ENCODE results near the gene RBMS2. TPM values are rescaled to one million over a fixed set of nuclear protein-coding genes. Genes with fewer than 3 reads are reported as not detected.
A peak's percentile ranks its signal among the peaks of the same experiment; 100 is the strongest.
"Not testable (repeated sequence)": the region's sequence is repeated elsewhere in the genome, so short reads cannot be mapped to it uniquely, and the experiment has no call there.

Gene RBMS2
- total RNA-seq, 1 experiment from 2014 or later, result 40.8 TPM

DNA sequence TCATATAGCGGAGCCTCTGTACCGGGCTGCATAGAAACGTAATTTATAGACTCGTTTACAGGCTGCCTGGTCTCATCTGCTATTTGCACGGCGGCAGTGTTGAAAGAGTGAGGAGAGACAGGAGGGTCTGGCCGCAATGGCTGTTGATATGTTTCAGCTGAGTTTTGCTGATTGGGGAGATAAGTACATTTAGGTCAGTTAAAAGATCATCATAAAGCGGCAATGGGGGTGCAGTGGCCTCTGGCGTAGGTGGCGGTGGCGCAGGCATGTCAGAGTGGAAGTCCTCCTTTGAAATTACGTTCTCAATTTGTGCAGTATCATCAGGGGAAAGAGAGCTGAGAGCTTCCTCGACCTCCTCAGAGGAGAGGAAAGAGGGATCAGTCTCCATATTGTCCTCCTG lies 21.7 kb upstream of the RBMS2 start:
- CTCF ChIA-PET; BruUV-seq (replicated peaks): not testable (repeated sequence)

DNA sequence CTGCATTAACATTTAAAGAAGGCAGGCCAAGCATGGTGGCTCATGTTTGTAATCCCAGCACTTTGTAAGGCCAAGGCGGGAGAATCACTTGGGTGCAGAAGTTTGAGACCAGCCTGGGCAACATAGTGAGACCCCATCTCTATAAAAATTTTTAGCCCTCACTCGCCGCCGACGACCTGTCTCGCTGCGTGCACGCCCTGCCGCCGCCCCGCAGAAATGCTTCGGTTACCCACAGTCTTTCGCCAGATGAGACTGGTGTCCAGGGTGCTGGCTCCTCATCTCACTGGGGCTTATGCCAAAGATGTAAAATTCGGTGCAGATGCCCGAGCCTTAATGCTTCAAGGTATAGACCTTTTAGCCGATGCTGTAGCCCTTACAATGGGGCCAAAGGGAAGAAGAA lies 10.8 kb upstream of the RBMS2 start:
- ChIA-PET RAD21 (ENCODE audit: low non-redundant PET in 1 of 2, low total read pairs in 2 of 2, uncharacterized antibody in 2 of 2, unreplicated experiment in 2 of 2) (no interaction called here), CTCF (no interaction called here), POLR2A (no interaction called here)
- H3K27ac ChIP-seq (ENCODE audit: low read depth, low read length), result no peak overlapping the region
- H3K27me3 ChIP-seq (ENCODE audit: insufficient read depth, low read length), result no peaks in the 10 kb centered on the region
- H3K36me3 ChIP-seq (ENCODE audit: control insufficient read depth in 1 of 2, insufficient read depth in 2 of 2, low read length in 2 of 2), result no peaks in the 10 kb centered on the region
- TF ChIP-seq POLR2A (IDR thresholded peaks at IDR 0.05; ENCODE audit: borderline replicate concordance, extremely low read depth, insufficient read depth, insufficient read length) (no peak), SIN3A (IDR thresholded peaks at IDR 0.05; ENCODE audit: low read depth) (no peak), ATF3 (IDR thresholded peaks at IDR 0.05) (no peak), SRF (IDR thresholded peaks at IDR 0.05; ENCODE audit: low read depth) (no peak), POLR2AphosphoS5 (IDR thresholded peaks at IDR 0.05; ENCODE audit: low read depth, low read length) (no peak), ELF1 (IDR thresholded peaks at IDR 0.05; ENCODE audit: borderline replicate concordance, low read depth) (no peak), ZNF274 (IDR thresholded peaks at IDR 0.05; ENCODE audit: low read depth, low read length) (no peak)
- TF ChIP-seq, protein P1, sequence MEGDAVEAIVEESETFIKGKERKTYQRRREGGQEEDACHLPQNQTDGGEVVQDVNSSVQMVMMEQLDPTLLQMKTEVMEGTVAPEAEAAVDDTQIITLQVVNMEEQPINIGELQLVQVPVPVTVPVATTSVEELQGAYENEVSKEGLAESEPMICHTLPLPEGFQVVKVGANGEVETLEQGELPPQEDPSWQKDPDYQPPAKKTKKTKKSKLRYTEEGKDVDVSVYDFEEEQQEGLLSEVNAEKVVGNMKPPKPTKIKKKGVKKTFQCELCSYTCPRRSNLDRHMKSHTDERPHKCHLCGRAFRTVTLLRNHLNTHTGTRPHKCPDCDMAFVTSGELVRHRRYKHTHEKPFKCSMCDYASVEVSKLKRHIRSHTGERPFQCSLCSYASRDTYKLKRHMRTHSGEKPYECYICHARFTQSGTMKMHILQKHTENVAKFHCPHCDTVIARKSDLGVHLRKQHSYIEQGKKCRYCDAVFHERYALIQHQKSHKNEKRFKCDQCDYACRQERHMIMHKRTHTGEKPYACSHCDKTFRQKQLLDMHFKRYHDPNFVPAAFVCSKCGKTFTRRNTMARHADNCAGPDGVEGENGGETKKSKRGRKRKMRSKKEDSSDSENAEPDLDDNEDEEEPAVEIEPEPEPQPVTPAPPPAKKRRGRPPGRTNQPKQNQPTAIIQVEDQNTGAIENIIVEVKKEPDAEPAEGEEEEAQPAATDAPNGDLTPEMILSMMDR (IDR thresholded peaks at IDR 0.05 in 2 of 3, conservative IDR thresholded peaks at IDR 0.05 in 1 of 3; ENCODE audit: borderline replicate concordance in 1 of 3, insufficient read depth in 1 of 3, low read depth in 2 of 3, low read length in 2 of 3), result no peak
- TF ChIP-seq, protein P2, sequence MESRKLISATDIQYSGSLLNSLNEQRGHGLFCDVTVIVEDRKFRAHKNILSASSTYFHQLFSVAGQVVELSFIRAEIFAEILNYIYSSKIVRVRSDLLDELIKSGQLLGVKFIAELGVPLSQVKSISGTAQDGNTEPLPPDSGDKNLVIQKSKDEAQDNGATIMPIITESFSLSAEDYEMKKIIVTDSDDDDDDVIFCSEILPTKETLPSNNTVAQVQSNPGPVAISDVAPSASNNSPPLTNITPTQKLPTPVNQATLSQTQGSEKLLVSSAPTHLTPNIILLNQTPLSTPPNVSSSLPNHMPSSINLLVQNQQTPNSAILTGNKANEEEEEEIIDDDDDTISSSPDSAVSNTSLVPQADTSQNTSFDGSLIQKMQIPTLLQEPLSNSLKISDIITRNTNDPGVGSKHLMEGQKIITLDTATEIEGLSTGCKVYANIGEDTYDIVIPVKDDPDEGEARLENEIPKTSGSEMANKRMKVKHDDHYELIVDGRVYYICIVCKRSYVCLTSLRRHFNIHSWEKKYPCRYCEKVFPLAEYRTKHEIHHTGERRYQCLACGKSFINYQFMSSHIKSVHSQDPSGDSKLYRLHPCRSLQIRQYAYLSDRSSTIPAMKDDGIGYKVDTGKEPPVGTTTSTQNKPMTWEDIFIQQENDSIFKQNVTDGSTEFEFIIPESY (IDR thresholded peaks at IDR 0.05; ENCODE audit: extremely low read depth, insufficient replicate concordance, low read length), result no peak
- no peaks in the 10 kb centered on the region for H3K9me2 ChIP-seq (ENCODE audit: insufficient read depth)
- BruUV-seq (replicated peaks), result no TSS peak
- H3K4me2 ChIP-seq (ENCODE audit: low read length), result no peak overlapping the region
- ATAC-seq (no peak), DNase-seq (ENCODE audit: low read depth, low spot score) (no peak)
- peaks cover 0 to 3% of the 10 kb centered on the region in 2 experiments; a peak in 1 of 4 replicates for H3K4me1 ChIP-seq (ENCODE audit: control insufficient read depth in 1 of 2, insufficient read depth in 2 of 2, low read length in 2 of 2)
- no peak overlapping the region for H2AFZ ChIP-seq (ENCODE audit: low read depth, low read length, poor library complexity, severe bottlenecking)
- H3K9ac ChIP-seq (ENCODE audit: low read length), result no peak overlapping the region
- H3K9me3 ChIP-seq (ENCODE audit: control insufficient read depth in 1 of 2, insufficient read depth in 1 of 2, low read depth in 1 of 2, low read length in 2 of 2), result no peaks in the 10 kb centered on the region
- intact Hi-C loops (cut with micrococcal nuclease), result no loop called here
- H4K20me1 ChIP-seq (ENCODE audit: insufficient read depth), result no peaks in the 10 kb centered on the region
- no peak overlapping the region for H3K4me3 ChIP-seq (replicated peaks in 1 of 2; ENCODE audit: low read depth in 1 of 2, low read length in 2 of 2)
- no peaks in the 10 kb centered on the region for H3K79me2 ChIP-seq (ENCODE audit: insufficient read depth, low read length)

More for the DNA sequence above, 21.7 kb upstream of the RBMS2 start:
- POLR2A ChIA-PET; H3K9me3 ChIP-seq (ENCODE audit: control insufficient read depth in 1 of 2, insufficient read depth in 1 of 2, low read depth in 1 of 2, low read length in 2 of 2); H3K4me3 ChIP-seq (replicated peaks in 1 of 2; ENCODE audit: low read depth in 1 of 2, low read length in 2 of 2); H3K79me2 ChIP-seq (ENCODE audit: insufficient read depth, low read length); H2AFZ ChIP-seq (ENCODE audit: low read depth, low read length, poor library complexity, severe bottlenecking); intact Hi-C loops (cut with micrococcal nuclease); H3K9ac ChIP-seq (ENCODE audit: low read length); H3K9me2 ChIP-seq (ENCODE audit: insufficient read depth); H3K4me2 ChIP-seq (ENCODE audit: low read length); H3K27ac ChIP-seq (ENCODE audit: low read depth, low read length); DNase-seq (ENCODE audit: low read depth, low spot score); H4K20me1 ChIP-seq (ENCODE audit: insufficient read depth); ATAC-seq; H3K4me1 ChIP-seq (ENCODE audit: control insufficient read depth in 1 of 2, insufficient read depth in 2 of 2, low read length in 2 of 2); H3K36me3 ChIP-seq (ENCODE audit: control insufficient read depth in 1 of 2, insufficient read depth in 2 of 2, low read length in 2 of 2); RAD21 ChIA-PET (ENCODE audit: low non-redundant PET in 1 of 2, low total read pairs in 2 of 2, uncharacterized antibody in 2 of 2, unreplicated experiment in 2 of 2); H3K27me3 ChIP-seq (ENCODE audit: insufficient read depth, low read length): not testable (repeated sequence)

DNA sequence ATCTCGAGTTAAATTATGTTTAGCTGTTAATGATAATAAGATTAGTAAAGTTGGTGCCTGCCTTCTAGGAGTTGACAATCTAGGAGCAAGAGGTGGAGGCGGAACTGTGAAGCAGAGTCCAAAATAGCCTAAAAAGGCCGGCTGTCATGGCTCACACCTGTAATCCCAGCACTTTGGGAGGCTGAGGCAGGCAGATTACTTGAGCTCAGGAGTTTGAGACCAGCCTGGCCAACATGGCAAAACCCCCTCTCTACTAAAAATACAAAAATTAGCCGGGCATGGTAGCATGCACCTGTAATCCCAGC lies 7.7 kb upstream of the RBMS2 start:
- H3K4me3 ChIP-seq (replicated peaks in 1 of 2; ENCODE audit: low read depth in 1 of 2, low read length in 2 of 2); intact Hi-C loops (cut with micrococcal nuclease); H3K27ac ChIP-seq (ENCODE audit: low read depth, low read length); H3K9me2 ChIP-seq (ENCODE audit: insufficient read depth); H3K36me3 ChIP-seq (ENCODE audit: control insufficient read depth in 1 of 2, insufficient read depth in 2 of 2, low read length in 2 of 2); POLR2A ChIA-PET; H3K79me2 ChIP-seq (ENCODE audit: insufficient read depth, low read length); H3K27me3 ChIP-seq (ENCODE audit: insufficient read depth, low read length); H3K9ac ChIP-seq (ENCODE audit: low read length); DNase-seq (ENCODE audit: low read depth, low spot score); H4K20me1 ChIP-seq (ENCODE audit: insufficient read depth); BruUV-seq (replicated peaks); ATAC-seq; H3K9me3 ChIP-seq (ENCODE audit: control insufficient read depth in 1 of 2, insufficient read depth in 1 of 2, low read depth in 1 of 2, low read length in 2 of 2): not testable (repeated sequence)
- Histone ChIP-seq H3K4me2 (ENCODE audit: low read length) (0 out of 2 replicates have a peak overlapping the region, but pooled peaks have one; percentile 39), H2AFZ (ENCODE audit: low read depth, low read length, poor library complexity, severe bottlenecking) (peak overlapping the region; percentile 89), H3K4me1 (ENCODE audit: control insufficient read depth in 1 of 2, insufficient read depth in 2 of 2, low read length in 2 of 2) (peaks cover 14 to 28% of the 10 kb centered on the region in 2 experiments)
- ChIA-PET RAD21 (ENCODE audit: low non-redundant PET in 1 of 2, low total read pairs in 2 of 2, uncharacterized antibody in 2 of 2, unreplicated experiment in 2 of 2) (interaction anchor here (1.1 to 1.3 kb wide), 2 partner anchors 59 to 80 kb away, joined by 3 read pairs; no protein-coding TSS in a partner anchor), CTCF (interaction anchor here (1.1 to 3.3 kb wide), 11 partner anchors 22 to 488 kb away, joined by 3 to 34 read pairs (median 4); no protein-coding TSS in a partner anchor)
